Loucy (cell line): ENCODE results near the gene EP400.

Experiments
- CTCF ChIP-seq: fragments of 200-600 bp; sonication (generic); conservative IDR thresholded peaks from 2 replicates; pipeline ENCODE4 v1.5.1; 2014; ENCODE audit warnings: mild to moderate bottlenecking, antibody characterized with exemption, low read length
- EZH2phosphoT487 ChIP-seq: fragments of 200-600 bp; IDR thresholded peaks from 2 replicates; pipeline ENCODE4 v1.6.1; 2018; ENCODE audit warnings: antibody characterized with exemption, mild to moderate bottlenecking, moderate library complexity, borderline replicate concordance

GRCh38 chr12:131901431-131902331 is 48.1 kb upstream of the EP400 start:
- TF ChIP-seq CTCF = no peak
- TF ChIP-seq EZH2phosphoT487 = no peak
